Stimulated activated naive CD8-positive, alpha-beta T cell treated with anti-CD3 and anti-CD28 coated beads, Interleukin-15, Interleukin-2, amounts not matched to agents 100 U/mL and 50 U/mL, for 24 hours (primary cell): ENCODE data around the gene SLC18A2.
A peak's percentile ranks its signal among the peaks of the same experiment; 100 is the strongest.

Experiments
- ATAC-seq: fragments of 150-1000 bp; cut with Tn5 transposase; one replicate; pipeline ENCODE4 v1.10.0; 2021
- DNase-seq: peaks from one replicate; pipeline ENCODE4 v3.0.0; 2021

The SLC18A2 gene

DNA sequence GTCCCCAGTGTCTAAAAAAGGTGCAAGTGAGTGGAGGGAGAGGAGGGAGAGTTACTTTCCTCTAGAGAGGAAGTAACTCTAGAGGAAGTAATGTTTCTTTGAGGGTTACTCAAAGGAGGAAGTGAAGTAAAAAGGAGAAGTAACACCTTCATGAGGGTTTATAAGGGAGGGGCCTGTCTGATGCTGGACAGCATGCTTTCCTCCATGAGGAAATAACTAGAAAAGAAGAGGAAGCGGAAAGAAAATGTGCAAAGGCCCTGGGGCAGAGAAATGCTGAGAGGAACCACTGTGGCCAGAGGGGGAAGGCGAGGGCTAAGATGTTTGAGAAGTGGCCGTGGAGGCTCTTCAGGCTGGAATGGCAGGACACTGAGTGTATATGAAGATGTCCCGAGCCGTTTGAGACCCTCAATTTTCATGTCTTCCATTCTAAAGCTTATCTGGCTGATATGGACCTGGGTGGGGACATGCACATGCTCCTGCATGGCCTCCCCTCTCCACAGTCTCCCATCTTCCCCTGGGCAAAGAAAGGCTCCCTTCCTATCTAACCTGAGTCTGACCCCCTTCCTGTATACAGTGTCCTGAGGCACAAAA is 3.4 kb upstream of the SLC18A2 start:
- DNase-seq, result no peak
- no peak for ATAC-seq

DNA sequence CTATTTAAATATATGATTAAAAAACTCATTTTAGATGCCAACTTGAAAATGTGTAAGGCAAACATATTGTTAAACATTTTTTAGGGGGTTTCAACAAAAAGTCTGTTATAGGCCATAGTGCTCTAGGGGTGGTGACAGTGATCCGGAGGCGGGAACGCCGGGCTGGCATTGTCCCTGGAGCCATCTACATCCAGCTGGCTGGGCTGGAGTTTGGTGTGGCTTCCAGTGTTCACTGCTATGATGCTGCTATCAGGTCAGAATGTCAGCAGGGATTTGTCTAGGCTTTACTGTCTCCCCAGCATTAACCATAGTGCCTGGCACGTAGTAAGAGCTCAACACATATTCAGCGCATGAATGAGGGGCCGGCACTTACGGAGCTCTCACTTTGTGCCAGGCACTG is 1.9 kb upstream of the SLC18A2 start:
- no peak for DNase-seq
- no peak for ATAC-seq

DNA sequence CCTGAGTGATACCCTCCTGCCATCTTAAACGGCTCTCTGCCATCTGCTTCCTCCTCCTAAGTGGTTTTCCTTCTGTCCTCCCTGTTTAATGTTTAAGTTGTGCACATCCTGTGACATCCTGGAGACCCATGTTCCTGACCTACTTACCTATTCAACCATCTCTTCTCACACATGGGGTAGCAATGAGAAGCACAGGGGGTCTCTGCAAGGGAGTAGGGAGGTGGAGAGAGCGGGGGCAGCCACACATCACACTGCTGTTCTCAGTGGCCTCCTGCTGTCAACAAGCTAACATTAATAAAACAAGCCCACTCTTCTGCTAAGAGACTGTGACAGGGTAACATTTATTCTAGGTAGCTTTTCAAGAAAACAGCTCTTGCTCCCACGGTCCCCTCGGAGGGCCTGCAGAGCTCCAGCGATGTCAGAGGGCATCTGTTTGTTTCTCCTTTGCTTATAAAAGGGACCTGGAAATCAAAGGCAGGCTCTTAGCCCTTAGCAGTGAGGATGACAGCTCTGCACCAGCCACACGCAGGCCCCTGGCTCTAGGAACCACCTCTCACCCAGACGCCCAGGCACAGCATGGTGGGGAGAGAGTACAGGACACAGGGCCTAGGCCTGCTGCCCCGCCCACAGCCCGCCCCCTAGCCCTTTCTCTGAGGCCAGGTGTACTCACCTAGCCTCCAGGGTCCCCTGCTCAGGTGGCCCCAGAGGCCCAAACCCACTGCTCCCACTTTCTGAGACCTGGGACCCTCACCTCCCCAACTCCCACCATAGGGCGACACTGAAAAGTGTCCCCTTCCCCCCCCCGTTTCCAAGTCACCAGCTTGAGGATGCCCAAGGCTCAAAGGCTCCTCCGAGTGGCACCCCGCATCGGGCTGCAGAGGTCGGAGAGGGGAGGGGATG is 943 bp upstream of the SLC18A2 start:
- no peak for ATAC-seq
- no peak for DNase-seq

DNA sequence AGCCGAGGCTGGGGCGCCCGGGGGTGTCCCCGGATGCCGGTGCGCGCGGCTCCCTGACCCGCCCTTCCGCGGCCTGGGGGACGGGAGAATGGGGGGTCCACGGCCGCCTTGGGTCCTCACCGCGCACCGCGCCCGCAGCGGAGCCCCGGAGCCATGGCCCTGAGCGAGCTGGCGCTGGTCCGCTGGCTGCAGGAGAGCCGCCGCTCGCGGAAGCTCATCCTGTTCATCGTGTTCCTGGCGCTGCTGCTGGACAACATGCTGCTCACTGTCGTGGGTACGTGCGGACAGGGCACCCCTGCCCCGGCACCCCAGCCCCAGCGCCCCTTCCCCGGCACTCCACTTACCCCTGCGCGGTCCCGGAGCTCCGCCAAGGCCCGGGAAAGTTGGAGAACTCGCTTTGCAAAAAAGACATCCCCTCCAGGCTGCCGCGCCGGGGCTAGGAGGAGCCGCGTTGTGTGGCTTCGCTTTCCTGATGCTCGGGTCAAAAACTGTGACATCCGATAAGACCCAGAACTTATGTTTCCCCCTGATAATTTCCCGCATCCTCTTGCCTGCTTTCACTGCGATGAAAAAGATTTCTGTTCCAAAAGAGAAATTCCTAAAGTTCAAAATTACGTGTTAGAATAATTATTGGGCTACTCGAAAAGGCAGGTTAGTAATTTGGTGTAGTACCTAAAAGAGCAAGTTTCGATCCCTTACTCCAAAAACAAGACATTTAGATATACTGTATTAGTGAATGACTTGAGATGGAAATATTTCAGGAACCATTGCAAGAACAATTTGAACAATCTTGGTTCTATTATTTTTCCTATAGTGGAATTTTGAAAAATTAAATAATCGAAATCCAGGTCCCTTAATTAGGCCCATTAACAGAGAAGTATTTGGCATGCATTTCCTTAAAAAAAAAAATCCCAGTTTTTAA is 888 bp downstream of the SLC18A2 start:
- ATAC-seq (no peak), DNase-seq (no peak)

DNA sequence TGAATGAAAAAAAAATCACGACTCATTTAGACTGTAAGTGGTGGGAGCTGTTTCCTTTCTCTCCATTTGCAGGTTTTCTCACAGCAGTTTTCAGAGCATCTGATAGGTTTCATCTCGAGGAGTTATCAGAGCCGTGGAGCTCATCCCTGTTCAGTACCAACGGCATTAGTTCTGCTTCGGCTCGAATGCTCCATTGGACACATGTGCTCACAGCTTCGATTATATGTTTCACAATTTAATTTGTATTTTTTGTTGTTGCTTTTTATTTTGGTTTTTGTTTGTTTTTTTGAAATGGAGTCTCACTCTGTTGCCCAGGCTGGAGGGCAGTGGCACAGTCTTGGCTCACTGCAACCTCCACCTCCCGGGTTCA is 1.5 kb downstream of the SLC18A2 start:
- DNase-seq (no peak), ATAC-seq (no peak)

DNA sequence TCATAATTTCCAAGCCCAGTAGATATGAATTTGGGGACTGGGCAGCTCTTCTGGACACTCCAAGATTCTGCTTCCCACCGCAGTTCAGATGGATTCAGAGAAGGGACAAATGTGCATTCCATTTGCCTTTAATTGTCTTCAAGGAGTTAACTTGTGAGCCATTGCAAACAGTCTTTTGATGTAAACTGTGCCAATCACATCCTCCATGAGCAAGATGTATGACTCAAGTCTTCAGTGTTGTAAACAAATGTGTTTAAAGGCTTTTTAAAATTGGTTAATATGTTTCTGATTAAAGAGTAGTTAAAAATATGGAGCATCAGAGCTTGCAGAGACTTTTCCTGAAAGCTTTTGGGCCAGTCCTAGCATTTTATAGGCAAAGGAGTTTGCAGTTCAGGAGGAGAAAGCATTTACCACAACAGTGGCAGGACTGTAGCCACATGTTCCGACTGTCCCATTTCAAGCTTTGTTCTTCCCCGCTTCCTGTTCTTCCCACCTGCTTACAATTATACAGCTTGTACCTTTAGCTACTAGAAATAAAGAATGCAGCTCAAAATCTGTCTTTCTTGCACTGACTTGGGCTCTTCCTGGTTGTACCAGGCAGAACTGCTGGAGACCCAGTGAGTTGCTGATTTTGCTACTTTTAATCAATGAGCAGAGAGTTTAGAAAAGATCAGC is 6.2 kb downstream of the SLC18A2 start:
- ATAC-seq, result no peak
- DNase-seq, result no peak

DNA sequence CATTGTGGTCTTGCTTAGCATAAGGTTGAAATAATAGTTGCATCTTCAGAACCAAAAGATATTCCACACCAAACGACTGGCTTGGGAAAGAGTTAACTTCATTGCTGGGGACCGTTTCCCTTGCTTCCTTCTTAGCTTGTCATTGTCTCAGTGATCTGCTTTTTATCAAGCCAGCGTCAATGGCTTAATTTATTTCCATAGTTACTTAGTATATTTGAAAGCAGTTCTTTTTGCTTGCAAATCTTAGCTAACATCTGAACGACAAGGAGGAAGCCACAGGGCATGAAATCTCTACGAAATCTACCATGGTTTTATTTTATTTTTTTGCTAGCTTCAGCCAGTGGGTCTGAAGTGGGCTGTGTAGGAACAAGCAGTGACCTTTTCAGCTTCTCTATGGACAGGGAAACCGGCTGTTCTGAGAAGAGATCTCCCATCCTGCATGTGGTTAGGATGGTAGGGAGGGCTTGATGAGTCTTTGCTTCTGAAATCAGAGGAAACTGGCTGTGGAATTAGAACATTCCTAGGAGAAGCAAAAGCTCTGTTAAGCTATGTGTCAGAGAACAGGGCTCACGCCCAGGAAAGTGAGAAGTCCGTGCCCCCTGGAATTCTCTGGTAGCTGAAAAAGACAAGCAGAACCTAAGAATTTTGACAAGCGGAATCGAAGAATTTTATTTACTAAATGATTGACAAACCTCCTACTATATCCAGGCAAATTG is 8.0 kb downstream of the SLC18A2 start:
- ATAC-seq (no peak), DNase-seq (no peak)

DNA sequence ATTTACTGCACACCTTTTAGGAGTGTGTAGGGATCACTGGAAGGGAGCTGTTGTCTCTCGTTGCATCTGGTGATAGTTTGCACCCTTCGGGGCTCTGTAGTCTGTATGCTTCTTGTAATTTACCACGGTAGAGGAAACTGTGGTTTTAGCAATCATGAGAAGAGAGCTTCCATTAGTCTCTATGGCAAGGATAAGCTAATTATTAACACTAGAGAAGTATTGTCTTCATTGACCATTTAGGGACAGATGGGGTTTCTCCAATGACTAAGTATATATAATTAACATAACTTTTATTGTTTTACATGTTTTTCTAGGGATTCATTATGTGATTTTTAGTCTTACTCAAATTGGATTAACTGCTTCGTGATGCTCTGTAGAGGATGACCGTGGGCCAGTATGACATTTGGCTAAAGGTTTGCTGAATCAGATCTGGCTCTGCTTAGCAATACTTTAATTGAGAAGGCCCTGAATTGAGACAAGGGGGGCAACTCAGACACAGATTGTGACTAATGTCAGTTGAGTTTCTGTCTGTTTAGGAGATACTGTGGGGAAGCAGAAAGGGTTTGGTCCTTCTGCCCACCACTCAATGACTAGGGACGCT is 8.7 kb downstream of the SLC18A2 start:
- ATAC-seq, result peak; percentile 49

DNA sequence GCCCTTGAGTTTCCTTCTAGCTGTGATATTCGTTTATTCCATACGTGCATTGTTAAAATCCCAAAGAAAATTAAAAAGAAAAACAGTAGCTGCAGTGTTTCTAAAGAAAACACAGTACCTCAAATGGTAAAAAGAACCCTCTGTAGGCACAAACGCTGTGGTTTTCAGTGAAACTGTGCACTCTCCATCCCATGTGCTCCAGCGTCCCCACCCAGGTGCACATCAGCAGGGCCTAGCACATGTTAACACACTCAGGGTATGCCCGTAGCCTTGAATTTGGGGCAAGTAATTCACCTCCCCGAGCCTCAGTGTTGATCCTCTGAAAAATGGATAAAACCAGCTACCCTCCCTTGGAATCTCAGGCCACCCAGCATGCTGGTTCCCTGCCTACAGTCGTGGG is 9.5 kb downstream of the SLC18A2 start:
- ATAC-seq, result no peak

More for the DNA sequence above, 8.7 kb downstream of the SLC18A2 start:
- no peak for DNase-seq

DNA sequence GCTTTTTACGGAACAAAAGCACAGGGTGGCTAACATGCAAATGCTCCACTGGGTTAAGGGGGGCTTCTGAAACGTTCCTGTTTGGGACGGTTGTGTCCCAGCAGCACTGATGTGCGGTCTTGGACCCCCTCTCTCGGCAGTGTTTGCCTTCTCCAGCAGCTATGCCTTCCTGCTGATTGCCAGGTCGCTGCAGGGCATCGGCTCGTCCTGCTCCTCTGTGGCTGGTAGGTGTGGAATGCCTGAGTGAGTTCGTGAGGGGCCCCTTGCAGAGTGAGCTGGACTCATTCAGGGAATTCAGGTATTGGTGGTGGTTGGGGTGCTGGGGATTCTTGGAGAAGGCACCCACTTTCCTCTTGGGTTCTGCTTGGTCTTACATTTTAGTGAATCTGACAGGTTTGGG is 13.0 kb downstream of the SLC18A2 start:
- ATAC-seq, result no peak
- DNase-seq, result no peak

More for the DNA sequence above, 9.5 kb downstream of the SLC18A2 start:
- DNase-seq, result no peak

DNA sequence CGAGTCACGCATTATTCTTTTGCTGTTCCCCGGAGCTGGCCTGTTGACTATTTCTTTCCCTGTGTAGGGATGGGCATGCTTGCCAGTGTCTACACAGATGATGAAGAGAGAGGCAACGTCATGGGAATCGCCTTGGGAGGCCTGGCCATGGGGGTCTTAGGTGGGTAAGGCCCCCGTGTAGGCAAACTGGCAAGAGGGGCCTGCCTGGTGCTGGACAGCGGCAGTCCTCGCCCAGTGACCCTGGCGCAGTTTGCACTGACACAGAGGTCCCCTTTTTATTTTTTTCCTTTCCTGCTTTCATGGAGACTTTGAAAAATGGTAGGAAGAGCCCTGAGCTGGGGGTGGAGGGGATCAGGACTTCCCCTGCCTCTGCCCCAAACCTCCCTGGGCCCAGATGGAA is 13.4 kb downstream of the SLC18A2 start:
- ATAC-seq (no peak), DNase-seq (no peak)

DNA sequence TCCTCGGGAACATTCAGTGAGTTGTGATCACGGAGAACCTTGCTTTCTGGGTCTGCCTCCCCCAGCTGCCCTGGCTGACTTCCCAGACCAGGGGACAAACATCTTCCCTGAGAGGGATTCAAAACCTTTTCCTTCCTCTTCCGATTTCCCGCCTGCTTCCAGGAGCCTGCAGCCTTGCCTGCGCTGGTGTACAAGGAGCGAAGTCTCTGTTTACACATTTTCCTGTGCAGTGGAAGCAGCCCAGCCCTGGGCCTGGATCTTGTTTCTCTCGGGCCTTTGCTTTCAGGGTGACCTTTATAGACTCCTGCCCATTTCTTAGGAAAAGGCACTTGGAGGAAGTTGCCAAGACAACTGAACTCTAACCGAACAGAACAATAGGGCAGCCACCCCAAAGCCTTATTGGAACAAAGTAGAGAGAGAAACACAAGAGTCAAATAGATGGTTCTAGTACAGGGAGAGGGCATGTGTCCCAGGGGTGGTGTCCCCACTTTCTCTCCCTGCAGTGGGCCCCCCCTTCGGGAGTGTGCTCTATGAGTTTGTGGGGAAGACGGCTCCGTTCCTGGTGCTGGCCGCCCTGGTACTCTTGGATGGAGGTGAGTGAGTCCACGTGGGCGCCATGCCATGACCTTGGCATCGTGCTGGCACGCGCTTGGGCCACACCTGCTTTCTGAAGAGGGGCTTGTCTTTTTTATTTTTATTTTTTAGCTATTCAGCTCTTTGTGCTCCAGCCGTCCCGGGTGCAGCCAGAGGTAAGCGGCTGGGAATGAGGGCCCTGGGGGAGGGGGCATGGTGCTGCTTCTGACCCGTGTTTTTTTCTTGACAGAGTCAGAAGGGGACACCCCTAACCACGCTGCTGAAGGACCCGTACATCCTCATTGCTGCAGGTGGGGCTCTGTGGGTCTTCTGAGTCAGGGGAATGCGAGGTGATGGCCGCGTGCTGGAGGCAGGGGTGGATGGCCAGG is 14.1 kb downstream of the SLC18A2 start:
- ATAC-seq, result no peak
- no peak for DNase-seq

DNA sequence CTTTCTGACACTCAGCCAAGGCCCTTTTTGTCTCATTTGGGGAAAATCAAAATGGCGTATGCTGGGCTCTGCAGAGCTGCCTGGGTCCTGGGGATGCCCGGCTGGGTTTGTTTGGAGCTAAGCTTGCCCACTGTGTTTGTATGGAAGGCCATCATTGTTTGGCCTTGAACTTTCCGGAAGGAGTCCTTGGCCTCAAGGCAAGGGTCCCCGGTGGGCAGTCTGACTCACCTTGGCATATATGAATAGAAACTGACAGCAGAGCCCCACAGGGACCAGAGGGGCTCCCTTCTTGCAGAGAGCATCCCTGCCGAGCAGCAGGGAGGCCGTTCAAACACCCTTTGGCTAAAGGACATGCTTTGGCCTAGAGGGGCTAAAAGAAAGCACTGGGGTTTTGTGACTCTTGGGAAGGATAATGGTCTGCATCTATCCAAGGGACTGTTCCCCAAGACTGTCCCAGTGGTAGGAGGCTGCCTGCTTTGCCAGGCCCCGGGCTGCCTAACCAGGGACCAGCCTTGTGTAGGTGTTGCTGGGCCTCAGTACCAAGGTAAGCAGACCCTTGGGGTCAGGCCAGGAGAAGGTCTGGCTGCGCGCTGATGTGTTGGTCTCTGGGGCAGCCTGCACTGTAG is 15.0 kb downstream of the SLC18A2 start:
- ATAC-seq (no peak), DNase-seq (no peak)

DNA sequence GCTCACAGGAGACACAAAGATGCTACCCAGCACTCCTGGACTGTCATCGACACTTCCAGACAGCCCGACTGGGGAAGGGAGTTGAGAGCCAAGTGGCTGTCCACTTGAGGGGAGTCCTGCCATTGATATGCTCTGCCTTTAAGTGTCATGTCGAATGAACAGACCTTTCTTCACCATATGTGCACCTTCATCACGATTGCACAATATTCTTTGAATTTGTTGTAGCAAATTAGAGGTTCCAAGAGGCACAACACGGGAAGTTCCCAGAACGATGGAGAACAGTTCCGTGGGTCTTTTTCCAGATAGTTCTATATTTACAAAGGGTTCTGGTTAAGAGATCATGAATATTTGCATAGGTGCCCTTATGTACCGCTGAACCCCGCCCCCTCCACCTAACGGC is 16.0 kb downstream of the SLC18A2 start:
- no peak for ATAC-seq

DNA sequence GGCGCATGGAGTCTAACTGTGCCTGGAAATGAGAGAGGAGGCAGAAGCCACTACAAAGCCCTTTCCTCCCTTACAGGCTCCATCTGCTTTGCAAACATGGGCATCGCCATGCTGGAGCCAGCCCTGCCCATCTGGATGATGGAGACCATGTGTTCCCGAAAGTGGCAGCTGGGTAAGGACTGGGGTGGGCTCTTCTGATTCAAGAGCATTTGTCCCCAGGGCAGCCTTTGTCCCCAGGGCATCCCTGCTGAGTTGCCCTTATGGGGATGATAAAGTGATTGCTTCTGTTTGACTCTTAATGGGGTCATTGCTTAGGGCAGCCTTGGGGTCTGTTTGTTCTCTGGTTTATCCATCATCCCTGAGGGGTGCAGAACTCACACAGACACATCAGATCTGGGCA is 16.8 kb downstream of the SLC18A2 start:
- ATAC-seq, result no peak
- no peak for DNase-seq

More for the DNA sequence above, 16.0 kb downstream of the SLC18A2 start:
- DNase-seq, result no peak

DNA sequence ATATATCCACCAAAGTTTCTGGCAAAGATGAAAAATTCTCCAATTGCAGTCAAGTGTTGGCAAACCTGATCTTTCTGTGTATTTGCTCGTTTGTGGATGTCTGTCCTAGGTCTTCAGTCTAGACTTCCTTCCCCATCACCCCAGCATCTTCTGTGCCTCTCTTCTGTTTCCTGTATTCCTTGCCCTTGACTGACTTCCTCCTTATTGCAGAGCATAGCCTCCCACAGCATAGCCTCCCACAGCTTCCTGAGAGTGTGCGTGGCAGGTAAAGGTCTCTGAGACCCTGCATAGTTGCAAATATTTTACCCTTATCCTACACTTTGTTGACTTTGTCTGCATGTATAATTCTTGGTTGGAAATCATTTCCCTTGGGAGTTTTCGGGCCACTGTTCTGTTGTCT is 18.4 kb downstream of the SLC18A2 start:
- no peak for ATAC-seq
- DNase-seq, result no peak

DNA sequence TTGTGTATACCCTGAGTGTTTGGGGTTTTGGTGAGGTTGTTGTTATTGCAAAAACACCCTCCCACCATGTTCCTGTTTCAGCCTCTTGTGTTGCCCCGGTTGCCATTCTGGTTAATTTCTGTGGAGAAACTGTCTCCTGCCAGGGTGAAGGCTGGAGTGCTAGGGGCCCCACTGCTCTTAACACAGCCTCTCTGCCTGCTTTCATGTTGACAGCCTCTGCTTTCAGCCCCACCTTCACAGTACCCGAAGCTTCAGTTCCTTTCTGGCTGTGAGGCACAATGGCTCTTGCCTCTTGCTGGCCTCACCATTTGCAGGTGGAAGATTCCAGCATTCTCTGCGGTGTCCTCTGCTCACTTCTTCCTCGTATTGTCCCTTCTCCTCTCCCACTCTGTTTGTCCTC is 19.2 kb downstream of the SLC18A2 start:
- DNase-seq, result no peak
- no peak for ATAC-seq

DNA sequence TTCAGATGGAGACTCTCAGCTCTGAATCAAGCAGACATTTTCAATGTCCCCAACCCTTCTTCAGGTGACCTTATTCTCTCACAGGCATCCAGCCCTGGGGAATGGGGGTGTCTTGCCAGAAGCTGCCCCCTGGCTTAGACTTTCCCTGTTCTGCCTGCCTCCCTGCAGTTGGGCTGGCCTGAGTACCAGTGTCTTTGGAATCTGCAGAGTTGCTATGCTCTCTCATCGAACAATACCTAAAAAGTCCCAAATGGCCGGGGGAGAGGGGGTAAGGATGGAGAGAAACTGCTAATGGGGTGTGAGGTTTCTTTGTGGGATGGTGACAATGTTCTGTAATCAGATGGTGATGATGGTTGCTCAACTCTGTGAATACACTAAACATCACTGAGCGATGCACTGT is 20.6 kb downstream of the SLC18A2 start:
- ATAC-seq, result no peak
- DNase-seq, result no peak

DNA sequence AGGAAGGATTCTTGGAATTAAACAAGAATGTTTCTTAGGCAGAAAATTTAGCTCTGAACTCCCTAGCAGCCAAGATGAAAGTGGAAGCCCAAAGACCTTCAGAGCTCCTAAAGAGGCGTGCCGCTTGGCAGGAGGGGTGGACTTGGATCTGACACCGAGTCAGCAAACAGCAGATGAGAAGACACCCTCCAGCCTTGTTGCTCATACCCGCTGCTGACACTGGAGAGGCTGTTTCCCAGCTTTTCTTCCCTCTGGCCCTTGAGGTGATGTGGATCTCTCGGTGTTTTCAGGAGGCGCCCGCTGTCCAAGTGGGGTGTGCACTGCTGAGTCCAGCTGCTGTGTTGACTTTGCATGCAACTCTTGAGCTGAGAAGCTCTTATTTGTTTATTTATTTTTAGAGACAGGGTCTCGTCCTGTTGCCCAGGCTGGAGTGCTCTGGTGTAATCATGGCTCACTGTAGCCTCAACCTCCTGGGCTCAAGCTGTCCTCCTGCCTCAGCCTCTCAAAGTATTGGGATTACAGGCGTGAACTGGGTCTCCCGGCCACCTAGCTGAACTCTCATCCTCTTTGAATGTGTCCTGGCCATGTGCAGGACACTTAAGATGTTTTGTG is 21.5 kb downstream of the SLC18A2 start:
- no peak for ATAC-seq
- DNase-seq, result no peak
